GM18519 (cell line): ENCODE measurements around the gene TBC1D1.

Experiments used
- ATAC-seq: cut with Tn5 transposase; IDR thresholded peaks from one replicate; pipeline ENCODE4 v1.9.1; 2021; ENCODE audit warnings: mild to moderate bottlenecking, moderate library complexity; ENCODE audit not compliant: unreplicated experiment, low FRiP score

The TBC1D1 gene

DNA sequence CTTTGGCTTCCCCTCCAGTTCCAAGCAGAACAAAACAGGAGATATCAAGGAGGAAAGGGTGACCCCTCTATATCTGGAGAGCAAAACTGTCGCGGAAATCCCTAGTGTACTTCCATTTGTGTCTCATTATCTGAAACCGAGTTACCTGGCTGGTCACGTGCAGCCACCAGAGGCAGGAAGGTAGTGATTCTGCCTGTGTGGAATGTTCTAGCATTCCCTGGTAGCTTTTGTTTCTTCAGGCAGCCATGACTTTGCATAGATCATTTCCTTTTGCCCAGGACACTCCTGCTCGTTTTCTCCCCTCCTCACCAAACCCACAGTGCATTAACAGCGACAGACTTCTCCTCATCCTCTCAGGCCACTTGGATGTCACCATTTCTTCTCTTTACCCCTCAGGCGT lies 177.2 kb downstream of the TBC1D1 start:
- no peak for ATAC-seq

DNA sequence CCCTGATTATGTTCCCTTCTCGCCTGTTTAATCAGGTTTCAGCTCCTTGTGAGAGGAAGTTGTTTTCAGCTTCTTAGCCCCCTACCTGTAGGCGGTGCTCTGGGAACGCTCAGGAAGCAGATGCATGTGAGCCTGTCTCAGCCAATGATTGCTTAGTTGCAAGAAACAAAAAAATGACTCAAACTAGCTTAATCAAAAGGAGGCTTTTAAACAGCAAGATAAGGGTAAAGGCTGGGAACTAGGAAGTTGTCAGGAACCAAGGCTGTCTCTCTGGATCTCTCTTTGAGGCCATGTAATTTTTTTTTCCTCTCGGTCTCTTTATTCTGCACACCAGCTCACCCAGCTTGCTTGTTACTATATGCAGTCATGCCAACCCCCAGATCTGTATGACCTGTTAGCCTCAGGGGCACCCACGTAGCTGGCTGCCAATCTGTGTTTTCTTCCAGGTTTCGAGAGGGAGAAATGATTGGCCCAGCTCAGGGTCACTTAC lies 178.4 kb downstream of the TBC1D1 start:
- no peak for ATAC-seq

DNA sequence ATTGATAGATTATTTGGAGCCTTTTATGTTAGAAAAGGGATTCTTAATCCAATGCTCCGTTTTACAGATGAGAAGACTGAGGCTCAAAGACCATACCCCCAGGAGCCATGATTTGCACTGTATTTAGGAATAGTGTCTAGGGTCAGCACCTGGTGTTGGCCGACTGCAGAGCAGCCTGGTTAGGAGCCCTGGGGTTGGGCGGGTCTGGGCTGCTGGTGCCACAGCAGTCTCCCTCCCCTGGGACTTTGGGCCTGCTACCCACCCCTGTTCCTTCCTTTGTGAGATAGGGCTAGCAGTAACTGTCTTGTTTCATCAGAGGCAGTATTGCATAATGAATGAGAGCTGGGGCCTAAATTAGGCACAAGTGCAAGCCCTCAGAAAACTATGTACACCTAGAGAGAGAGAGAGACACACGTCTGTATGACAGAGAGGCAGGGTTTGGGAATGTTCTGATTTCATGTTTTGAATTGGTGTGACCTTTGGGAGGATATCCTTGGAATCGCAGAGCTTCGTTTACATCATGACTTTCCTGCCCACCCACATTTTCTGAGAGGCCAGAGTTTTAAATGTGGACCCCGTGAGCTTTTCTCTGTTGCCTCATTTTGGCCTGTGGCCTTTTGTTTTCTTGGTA lies 181.0 kb downstream of the TBC1D1 start:
- ATAC-seq: no peak

DNA sequence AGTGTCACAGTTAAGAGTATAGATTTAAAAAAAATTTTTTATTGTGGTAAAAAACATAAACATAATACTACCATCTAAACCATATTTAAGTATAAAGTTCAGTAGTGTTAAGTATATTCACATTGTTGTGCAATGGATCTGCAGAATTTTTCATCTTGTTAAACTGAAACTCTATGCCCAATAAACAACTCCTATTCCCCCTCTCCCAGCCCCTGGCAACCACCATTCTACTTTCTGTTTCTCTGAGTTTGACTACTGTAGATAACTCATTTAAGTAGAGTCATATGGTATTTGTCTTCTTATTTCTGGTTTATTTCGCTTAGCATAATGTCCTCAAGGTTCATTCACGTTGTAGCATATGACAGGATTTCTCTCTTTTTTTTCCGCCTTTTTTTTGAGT lies 181.7 kb downstream of the TBC1D1 start:
- ATAC-seq: no peak

DNA sequence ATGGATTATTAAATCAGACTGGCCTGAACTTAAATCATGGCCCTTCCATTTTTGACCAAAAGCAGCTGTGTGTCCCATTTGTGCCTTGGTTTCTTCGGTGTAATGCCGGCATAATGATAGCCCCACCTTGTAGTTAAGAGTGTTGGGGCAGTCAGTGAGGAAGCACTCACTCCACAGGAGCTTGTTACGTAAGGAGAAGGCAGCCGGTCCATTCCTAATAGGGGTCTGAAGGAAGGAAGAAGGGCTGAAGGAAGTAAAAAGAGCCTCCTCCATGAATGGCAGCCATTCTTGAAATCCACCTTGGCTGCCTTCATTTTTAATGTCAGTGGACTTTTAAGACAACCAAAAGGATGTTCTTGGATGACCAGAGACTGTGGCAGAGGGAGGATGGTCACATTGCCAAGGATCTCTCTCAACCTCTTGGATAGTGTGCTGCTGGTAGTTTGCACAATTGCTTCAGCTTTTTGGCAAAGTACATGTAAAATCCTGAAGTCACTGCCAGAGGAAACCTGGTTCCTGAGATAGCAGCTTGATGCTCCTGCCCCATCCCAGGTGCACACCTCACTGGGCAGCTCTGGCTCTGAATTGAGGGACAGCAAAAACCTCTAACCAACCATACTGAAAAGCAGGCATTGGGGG lies 182.8 kb downstream of the TBC1D1 start:
- ATAC-seq: no peak

DNA sequence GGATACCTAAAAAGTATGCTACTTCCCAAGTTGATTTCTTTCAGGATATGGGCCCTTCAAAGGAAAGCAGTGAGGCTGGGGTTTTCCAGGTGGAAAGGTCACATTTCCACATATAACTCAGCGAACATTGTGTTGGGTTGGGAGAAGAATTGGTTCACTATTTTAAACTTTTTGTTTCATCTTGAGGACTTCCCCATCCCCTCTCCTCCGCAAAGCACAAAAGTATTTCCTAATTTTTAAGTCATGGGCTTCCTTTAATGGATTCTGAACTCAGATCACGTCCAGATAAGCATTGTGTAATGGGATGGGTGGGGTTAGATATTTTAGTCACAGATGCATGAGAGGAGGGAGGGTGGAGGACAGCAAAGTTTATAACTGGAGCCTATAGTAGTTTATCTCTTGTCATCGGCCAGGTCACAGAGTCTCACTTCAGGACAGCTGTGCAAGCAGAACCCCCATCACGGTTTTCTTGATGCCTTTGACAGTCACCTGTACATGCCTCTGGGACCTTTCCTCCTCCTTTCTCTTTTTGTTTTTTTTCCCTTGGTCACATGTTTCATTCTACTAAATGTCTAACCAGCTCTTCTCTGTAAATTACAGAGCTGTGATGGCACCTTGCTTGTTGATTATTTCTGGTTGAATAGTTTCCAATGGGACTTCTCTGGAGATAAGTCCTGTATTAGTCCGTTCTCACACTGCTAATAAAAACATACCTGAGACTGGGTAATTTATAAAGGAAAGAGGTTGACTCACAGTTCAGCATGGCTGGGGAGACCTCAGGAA lies 184.7 kb downstream of the TBC1D1 start:
- ATAC-seq: no peak

DNA sequence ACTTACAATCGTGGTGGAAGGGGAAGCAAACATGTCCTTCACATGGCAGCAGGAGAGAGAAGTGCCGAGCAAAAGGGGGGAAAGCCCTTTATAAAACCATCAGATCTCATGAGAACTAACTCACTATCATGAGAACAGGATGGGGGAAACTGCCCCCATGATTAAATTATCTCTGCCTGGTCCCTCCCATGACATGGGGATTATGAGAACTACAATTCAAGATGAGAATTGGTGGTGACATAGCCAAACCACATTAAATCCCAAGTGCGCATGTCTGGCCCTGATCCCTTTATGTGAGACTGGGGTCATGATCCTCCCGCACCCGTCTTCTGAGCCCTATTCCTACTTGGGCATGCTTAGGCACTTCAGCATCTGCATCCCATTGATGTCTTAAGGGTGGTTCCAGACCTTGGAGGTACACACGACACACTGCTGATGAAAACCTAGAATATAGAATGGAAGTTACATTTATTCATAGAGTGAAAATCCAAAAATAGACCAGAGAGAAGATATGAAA lies 185.3 kb downstream of the TBC1D1 start:
- no peak for ATAC-seq

DNA sequence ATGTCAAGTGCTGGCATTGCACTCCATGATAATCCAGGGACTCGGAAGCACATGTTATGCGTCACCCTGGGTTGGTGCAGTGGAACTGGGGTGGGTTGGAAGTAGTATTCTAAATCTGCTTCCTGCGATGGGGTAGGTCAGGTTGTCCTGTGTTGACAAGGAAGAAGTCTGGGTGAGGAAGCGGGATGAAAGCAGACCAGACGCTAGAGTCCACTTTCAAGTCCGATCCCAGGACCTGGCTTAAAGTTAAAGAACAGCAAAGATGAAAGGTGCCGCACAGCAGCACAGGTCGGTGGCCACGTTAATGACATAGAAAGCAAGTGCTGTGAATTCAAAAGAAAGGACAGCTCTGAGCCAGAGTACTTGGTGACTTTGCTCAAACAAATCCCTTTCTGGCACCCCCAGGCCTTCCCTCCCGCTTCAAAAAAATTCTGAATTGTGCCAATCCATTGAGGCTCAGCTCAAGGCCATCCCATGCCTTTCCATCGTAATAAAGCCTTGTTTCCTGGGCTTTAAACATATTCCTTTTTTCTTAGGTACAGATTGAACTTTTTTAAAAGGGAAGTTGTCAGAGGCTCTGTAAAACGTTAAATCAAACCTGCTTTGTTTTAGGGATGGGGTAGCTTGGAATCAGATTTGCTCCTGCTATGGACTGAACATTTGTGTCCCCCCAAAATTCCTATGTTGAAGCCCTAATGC lies 187.1 kb downstream of the TBC1D1 start:
- ATAC-seq: no peak

DNA sequence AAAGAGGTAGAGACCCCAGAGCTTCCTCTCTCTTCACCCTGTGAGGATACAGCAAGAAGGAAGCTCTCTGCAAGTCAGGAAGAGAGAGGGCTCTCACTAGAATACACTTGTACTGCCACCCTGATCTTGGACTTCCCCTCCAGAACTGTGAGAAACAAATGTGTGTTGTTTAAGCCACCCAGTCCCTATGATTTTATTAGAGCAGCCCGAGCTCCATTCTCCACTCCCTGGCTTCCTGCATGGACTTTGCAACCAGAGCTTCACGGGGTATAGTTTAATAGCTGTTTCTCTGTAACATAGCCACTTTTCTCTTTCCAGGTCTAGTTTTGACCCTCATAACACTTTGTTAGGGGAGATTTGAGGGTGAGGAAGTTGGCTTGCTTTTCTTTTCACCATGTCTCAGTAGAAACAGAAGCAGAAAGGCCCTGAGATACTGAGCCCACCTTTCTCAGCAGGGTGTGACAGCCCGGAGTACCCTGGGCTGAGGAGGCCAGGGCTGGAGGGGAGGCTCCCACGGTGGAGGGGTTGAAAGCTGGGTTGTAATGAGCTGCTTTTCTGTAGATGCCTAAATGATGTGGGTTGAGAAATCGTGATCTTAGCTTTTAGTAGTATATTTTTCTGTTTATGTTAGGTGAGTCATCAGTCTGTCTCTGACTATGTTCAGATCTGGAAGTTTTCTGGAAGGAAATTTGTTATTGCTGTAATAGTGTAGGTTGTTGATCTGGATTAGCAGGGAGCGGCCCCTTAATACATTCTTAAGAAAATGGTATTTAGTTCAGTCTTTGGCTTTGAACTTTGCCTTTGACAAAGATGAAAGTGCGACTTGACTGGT lies 187.9 kb downstream of the TBC1D1 start:
- ATAC-seq: no peak

DNA sequence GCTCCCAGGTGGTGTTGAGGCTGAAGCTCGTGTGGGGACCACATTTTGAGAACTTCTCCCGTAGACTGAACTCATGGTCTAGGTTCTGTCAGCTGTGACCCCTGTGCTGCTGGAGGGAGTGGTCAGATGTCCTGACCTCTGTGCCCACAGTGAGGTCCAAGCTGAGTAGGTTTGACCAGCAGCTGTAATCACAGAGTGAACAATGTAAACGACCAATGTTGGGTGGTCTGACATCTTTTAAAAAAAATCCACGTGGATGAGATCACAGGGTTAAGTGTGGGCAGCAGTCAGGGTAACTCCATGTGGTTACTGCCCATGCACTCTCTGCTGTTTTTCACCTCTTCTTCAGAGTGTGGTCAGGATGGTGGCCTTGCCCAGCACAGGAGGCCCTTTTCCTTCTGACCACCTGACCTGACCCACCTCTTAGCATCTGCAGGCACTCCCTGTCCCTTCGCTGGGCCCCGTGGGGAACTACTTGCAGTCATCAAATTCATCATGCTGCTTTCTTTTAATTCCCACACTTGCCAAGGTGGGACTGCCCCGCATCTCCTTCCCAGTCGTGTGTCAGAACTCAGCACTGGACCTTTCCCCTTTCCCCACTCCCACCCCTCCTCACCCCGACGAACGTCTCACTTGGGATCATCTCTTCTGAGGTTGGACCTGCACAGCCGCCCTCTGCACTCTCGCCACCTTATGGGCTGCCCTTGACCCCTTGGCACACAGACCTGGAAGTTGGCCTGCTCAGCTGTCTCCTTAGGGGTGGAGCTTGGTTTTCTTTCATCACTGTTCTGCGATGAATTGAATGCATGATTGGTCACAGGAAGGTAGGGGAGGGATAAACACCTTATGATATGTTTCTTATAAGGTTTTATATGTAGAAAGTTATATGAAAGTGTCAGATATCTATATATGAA lies 189.4 kb downstream of the TBC1D1 start:
- ATAC-seq: no peak

DNA sequence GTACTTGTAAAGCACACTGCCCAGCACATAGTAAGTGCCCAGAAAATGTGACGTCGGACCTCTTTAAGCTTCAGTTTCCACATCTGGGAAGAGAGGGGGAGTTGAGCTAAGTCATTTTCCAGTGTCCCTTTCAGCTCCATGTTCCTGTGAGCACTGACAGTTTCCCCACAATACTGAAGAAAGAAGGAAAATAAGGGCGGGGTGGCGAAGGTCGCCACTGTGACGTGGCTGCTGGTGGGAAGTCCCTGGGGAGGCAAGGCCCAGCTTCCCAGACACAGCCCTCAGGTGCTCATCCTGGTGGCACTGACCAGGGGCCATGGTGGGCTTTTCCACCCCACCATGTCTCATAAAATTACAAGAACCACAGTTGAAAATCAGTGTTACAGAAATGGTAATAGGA lies 191.1 kb downstream of the TBC1D1 start:
- ATAC-seq: no peak

DNA sequence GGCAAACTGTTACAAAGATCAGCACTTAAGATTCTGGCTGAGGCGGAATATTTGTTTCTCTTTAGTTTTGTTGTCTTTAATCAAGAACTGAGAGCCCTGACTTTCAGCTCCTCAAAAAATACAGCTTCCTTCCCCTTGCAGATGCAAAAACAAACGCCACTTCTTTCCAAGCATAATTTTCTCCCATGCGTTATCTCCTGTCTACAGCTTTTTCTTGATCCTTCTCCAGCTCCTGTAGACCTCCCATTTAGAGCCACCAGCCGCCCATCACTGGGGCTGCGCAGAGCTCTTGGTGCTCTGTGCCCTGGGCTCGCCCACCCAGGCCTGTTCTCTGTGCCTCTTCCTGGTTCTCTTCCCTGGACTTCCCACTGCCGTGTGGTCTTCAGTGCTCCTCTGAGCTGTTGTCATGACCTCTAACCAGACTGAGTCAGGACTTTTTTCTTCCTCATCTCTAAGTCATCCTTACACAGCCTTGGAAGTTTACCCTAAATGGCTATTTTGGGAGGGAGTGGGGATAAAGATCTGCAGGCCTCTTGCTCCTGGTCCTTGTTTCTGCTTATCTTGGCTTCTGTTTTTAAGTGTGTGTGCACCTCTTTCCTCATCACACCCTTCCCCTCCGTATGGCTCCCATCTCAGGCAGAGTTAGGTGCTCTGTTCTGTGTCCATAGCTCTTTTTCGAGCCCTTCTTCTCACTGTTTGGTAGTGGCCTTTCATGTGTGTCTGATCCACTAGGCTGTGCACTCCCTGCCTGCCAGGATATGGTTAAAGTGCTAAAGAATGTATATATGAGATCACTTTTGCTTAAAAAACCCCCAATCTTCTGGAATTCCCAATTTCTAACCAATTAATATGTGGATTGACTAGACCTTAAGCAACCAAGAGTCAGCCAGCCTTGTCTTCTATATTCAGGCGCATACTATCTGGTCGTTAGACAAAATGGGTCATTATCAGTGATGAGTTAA lies 191.8 kb downstream of the TBC1D1 start:
- no peak for ATAC-seq

DNA sequence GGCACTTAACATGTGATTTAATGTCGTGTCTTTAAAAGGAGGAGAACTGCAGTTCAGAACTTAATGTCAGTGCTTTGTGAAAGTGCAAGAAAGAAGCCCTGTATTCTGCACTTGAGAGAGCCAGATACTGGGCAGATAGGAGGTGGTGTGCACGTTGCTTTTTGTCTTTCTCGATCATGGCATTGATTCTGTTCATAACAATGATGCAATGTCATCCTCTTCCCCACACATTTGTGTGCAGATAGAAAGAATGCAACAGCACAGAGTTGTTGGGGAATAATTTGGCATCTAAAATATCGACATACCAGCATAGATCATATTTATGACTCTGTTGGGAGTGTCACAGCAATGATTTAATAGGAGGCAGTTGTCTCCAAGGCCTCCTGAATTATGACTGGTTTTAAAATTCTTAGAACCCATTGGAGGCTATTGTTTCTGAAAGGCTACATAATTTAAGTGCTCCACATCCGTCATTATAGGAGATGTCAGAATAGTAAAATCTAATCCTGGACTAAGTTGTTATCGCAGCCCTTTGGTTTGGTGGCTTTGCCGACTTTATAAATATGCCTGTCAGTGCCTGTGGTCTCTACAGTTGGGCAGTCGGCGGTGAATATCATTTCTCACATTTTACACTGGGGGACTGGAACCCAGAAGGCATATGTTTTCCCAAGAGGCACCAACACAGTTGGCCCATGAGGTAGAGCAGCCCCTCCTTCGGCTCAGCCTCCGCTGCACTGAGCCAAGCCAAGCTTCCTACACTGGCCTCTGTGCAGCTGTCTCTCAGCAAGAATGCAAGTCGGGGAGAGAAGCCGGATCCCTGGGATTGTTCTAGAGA lies 194.2 kb downstream of the TBC1D1 start:
- no peak for ATAC-seq

DNA sequence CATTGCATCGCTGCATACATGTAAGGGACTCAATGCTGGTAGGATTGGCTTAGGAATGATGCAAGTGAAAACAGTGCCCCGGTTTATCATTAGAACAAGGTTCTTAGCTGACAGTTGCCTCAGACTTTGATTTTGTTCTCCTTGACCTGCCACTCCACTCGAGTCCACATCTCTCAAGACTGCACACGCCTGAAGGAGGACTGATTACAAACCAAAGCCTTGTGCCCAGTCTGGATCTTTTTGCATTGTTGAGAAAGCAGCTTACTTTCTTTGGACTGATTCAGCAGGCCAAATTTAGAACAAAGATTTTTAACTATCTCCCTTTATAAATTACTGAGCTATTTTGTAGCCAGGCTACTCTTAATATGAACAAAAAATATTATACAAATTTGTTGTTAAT lies 194.9 kb downstream of the TBC1D1 start:
- ATAC-seq: no peak

DNA sequence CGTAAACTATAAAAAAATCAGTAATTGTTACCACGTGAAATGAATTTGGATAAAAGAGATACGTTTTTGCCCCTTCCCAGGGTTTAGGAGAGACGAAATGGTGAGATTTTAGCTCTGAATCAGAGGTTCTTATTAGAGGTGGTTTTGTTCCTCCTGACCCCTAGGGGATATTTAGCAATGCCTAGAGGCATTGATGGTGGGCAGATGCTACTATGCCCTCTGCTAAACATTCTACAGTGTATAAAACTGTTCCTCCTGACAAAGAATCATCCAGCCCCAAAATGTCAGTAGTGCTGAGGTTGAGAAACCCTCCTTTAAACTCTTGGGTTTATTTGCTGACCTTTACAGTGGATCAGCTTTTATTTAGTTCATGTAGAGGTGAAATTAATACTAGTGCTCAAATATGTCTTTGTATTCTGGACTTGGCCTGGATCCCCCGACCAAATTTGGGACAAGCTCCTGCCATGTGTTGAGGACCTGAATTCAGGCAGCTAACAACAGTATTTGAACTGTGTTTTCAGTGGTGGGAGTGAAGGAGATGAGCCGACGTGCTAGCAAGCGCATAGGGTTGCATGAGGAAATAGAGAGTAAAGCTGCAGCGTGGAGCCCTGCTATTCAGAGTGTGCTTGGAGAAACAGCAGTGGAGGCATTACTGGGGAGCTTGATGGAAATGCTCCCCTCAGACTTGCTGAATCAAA lies 195.4 kb downstream of the TBC1D1 start:
- no peak for ATAC-seq

DNA sequence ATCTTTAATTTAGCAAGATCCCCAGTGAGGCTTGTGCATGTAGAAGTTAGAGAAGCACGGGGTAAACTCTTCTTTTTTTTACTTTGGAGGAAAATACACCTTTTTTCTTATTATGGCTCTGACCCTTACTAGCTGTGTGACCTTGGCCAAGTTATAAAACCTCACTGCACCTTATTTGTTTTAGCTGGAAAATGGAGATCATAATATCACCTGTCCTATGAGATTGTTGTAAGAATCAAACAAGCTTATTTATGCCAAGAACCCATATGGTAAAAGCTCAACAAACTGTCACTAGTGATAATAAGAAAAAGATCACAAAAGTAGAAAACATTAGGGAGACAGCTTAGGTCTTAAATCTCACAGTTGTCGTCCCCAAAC lies 196.0 kb downstream of the TBC1D1 start:
- ATAC-seq: no peak
